ENCODE results near the gene WDTC1.
A peak's percentile ranks its signal among the peaks of the same experiment; 100 is the strongest.

Gene WDTC1

GRCh38 chr1:27356277-27356618, 121.8 kb downstream of the WDTC1 start:
- no peak for DNase-seq (ENCODE audit: low read depth)

GRCh38 chr1:27356619-27357280, 122.3 kb downstream of the WDTC1 start:
- DNase-seq (ENCODE audit: low read depth) = no peak

GRCh38 chr1:27357281-27358037, 123.0 kb downstream of the WDTC1 start:
- peak; percentile 67 for DNase-seq (ENCODE audit: low read depth)
